NB4 (cell line): Measurements from ENCODE around the gene PROX1.

Experiments used
- MYC ChIP-seq: IDR thresholded peaks from 2 replicates; pipeline ENCODE4 v1.6.1; 2011; ENCODE audit warnings: low read depth, low read length
- POLR2A ChIP-seq: IDR thresholded peaks from 2 replicates; pipeline ENCODE4 v1.6.1; 2011; ENCODE audit warnings: mild to moderate bottlenecking; ENCODE audit not compliant: insufficient read length; ENCODE audit errors: extremely low read depth
- TF ChIP-seq, protein P1 (sequence below): IDR thresholded peaks from one replicate; pipeline ENCODE4 v1.5.1; 2012; ENCODE audit warnings: low read depth, low read length
- TF ChIP-seq, protein P2 (sequence below): IDR thresholded peaks from 2 replicates; pipeline ENCODE4 v1.6.1; 2011; ENCODE audit warnings: low read depth, low read length

DNA sequence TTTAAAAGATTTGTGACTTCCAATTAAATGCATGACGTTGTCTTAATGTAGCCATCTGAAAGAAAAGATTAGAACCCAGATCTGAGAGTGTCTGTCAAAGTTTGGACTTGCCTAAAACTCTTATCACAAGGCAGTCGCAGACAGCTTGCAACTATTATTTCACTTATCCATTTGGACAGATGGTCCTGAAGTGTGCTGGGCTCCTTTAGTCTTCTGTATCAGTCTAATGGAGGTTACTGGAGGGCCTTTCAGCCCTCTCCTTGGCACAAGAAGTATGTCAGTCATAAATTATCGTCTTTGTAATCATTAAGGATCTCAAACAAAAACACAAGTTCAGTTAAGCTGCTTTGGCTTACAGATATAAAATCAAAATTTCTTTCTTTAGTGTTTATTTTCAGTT, 15.5 kb downstream of the PROX1 start:
- TF ChIP-seq, protein P1, sequence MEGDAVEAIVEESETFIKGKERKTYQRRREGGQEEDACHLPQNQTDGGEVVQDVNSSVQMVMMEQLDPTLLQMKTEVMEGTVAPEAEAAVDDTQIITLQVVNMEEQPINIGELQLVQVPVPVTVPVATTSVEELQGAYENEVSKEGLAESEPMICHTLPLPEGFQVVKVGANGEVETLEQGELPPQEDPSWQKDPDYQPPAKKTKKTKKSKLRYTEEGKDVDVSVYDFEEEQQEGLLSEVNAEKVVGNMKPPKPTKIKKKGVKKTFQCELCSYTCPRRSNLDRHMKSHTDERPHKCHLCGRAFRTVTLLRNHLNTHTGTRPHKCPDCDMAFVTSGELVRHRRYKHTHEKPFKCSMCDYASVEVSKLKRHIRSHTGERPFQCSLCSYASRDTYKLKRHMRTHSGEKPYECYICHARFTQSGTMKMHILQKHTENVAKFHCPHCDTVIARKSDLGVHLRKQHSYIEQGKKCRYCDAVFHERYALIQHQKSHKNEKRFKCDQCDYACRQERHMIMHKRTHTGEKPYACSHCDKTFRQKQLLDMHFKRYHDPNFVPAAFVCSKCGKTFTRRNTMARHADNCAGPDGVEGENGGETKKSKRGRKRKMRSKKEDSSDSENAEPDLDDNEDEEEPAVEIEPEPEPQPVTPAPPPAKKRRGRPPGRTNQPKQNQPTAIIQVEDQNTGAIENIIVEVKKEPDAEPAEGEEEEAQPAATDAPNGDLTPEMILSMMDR = no peak
- no peak for TF ChIP-seq POLR2A
- TF ChIP-seq MYC = no peak
- TF ChIP-seq, protein P2, sequence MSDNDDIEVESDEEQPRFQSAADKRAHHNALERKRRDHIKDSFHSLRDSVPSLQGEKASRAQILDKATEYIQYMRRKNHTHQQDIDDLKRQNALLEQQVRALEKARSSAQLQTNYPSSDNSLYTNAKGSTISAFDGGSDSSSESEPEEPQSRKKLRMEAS = no peak
